B cell (primary cell): ENCODE data around the gene SMYD2. TPM values are rescaled to one million over a fixed set of nuclear protein-coding genes. Genes with fewer than 3 reads are reported as not detected.

Experiments used
- ATAC-seq: fragments of 200-7000 bp; cut with Tn5 transposase; one replicate; pipeline ENCODE4 v1.10.0; 2021; ENCODE audit warnings: low read depth, mild to moderate bottlenecking, moderate number of reproducible peaks, moderate library complexity
- CTCF ChIA-PET: fragments of 350-600 bp; sonication (Branson Sonifier 250); formaldehyde crosslinking; loops from one replicate; lab custom pipeline; 2021; ENCODE audit warnings: antibody characterized with exemption, inconsistent platforms; lab: Charles Lee
- POLR2A ChIA-PET: fragments of 350-600 bp; sonication (Branson Sonifier 250); formaldehyde crosslinking; loops from one replicate; lab custom pipeline; 2021; ENCODE audit warnings: antibody characterized with exemption; lab: Charles Lee
- DNase-seq: peaks from one replicate; pipeline ENCODE4 v3.0.0; 2013
- H2AFZ ChIP-seq: 2 replicates; pipeline ENCODE4 v1.6.1; 2012; ENCODE audit warnings: mild to moderate bottlenecking, low read depth, low read length; ENCODE audit not compliant: insufficient read depth, poor library complexity, severe bottlenecking
- H3K27ac ChIP-seq, 2 donors: 1 replicate in 1 of 2; 2 replicates in 1 of 2; pipeline ENCODE4 v1.5.1; 2012 to 2013; ENCODE audit warnings: low read length in 2 of 2, mild to moderate bottlenecking in 2 of 2, moderate library complexity in 1 of 2
- H3K27me3 ChIP-seq, 4 experiments: fragments of 200-600 bp in 1 of 4; sonication (generic) in 1 of 4; replicated peaks in 1 of 4; 1 replicate in 2 of 4; 2 replicates in 2 of 4; pipeline versions ENCODE4 v1.6.1 to v1.7.0; 2013 to 2016; ENCODE audit warnings: low read length in 3 of 4, mild to moderate bottlenecking in 2 of 4, mixed read lengths in 1 of 4, moderate library complexity in 1 of 4; ENCODE audit not compliant: insufficient read depth in 4 of 4, control insufficient read depth in 3 of 4; ENCODE audit errors: control extremely low read depth in 1 of 4
- H3K36me3 ChIP-seq, 2 experiments: replicated peaks in 1 of 2; 1 replicate in 1 of 2; 2 replicates in 1 of 2; pipeline versions ENCODE4 v1.6.1 to v1.7.1; 2013; ENCODE audit warnings: low read length in 1 of 2; ENCODE audit not compliant: insufficient read depth in 2 of 2, control insufficient read depth in 1 of 2; ENCODE audit errors: control extremely low read depth in 1 of 2, extremely low read depth in 1 of 2
- H3K4me1 ChIP-seq, 2 donors: fragments of 200-600 bp in 1 of 2; sonication (generic) in 1 of 2; 1 replicate in 1 of 2; 2 replicates in 1 of 2; pipeline versions ENCODE4 v1.5.1 to v1.6.1; 2013 to 2017; ENCODE audit warnings: low read length in 2 of 2; ENCODE audit not compliant: control insufficient read depth in 2 of 2, insufficient read depth in 2 of 2
- H3K4me2 ChIP-seq: replicated peaks from 2 replicates; pipeline ENCODE3; 2012; ENCODE audit warnings: mild to moderate bottlenecking, low read depth, low read length; ENCODE audit not compliant: poor library complexity, severe bottlenecking
- H3K4me3 ChIP-seq, 5 experiments: fragments of 200-600 bp in 1 of 5; sonication (generic) in 1 of 5; 1 replicate in 3 of 5; 2 replicates in 2 of 5; pipeline versions ENCODE4 v1.5.1 to v1.7.0; 2011 to 2016; ENCODE audit warnings: low read length in 4 of 5, mild to moderate bottlenecking in 4 of 5, low read depth in 2 of 5, control low read depth in 1 of 5, moderate library complexity in 1 of 5; ENCODE audit not compliant: insufficient read depth in 1 of 5; ENCODE audit errors: control extremely low read depth in 1 of 5, extremely low read depth in 1 of 5
- H3K79me2 ChIP-seq: fragments of 200-600 bp; sonication (generic); one replicate; pipeline ENCODE4 v1.6.0; 2016; ENCODE audit warnings: low read length; ENCODE audit not compliant: control insufficient read depth, insufficient read depth
- H3K9ac ChIP-seq: fragments of 200-600 bp; sonication (generic); 2 replicates; pipeline ENCODE4 v1.6.1; 2017; ENCODE audit warnings: mild to moderate bottlenecking, low read length, moderate library complexity
- H3K9me3 ChIP-seq, 3 donors: one replicate each; pipeline versions ENCODE4 v1.6.1 to v1.7.1; 2013; ENCODE audit warnings: low read length in 2 of 3; ENCODE audit not compliant: control insufficient read depth in 2 of 3, insufficient read depth in 1 of 3; ENCODE audit errors: control extremely low read depth in 1 of 3
- H4K20me1 ChIP-seq: 2 replicates; pipeline ENCODE4 v1.6.0; 2012; ENCODE audit warnings: mild to moderate bottlenecking, low read length; ENCODE audit not compliant: insufficient read depth, control insufficient read depth, poor library complexity, severe bottlenecking
- H3K27ac Mint-ChIP-seq: one replicate; pipeline ENCODE4 v1.8.0; 2021; ENCODE audit warnings: mixed read lengths
- H3K27me3 Mint-ChIP-seq: one replicate; pipeline ENCODE4 v1.8.0; 2021; ENCODE audit warnings: mixed read lengths
- H3K4me1 Mint-ChIP-seq: one replicate; pipeline ENCODE4 v1.8.0; 2021; ENCODE audit warnings: mixed read lengths
- H3K4me3 Mint-ChIP-seq: one replicate; pipeline ENCODE4 v1.8.0; 2021; ENCODE audit warnings: mixed read lengths
- H3K9me3 Mint-ChIP-seq: one replicate; pipeline ENCODE4 v1.8.0; 2022; ENCODE audit warnings: mixed read lengths; ENCODE audit not compliant: insufficient read depth
- EZH2 ChIP-seq: IDR thresholded peaks from 2 replicates; pipeline ENCODE4 v1.6.1; 2012; ENCODE audit warnings: borderline replicate concordance, low read depth, mild to moderate bottlenecking, moderate library complexity, low read length; ENCODE audit not compliant: insufficient read depth, poor library complexity, severe bottlenecking
- WGBS: methylation state at CpG from one replicate; pipeline ENCODE4 v1.1.5; 2013; ENCODE audit warnings: missing lambda C conversion rate; ENCODE audit not compliant: insufficient coverage; 5-methylcytosine and 5-hydroxymethylcytosine counted together
- intact Hi-C: fragments of 100-400 bp; cut with micrococcal nuclease; formaldehyde crosslinking; loops from one replicate; pipeline ENCODE4 v1.10.0; 2022
- polyA plus RNA-seq: library from polyadenylated mRNA; depleted of rRNA; stranded (reverse); fragments of >200 nt; gene quantifications from 2 replicates; pipeline ENCODE4 v1.2.3, GENCODE V29; 2012
- total RNA-seq, 2 donors: library from RNA; stranded (reverse); fragments of 120-200 nt in 1 of 2; gene quantifications; 1 replicate in 1 of 2; 2 replicates in 1 of 2; pipeline versions ENCODE4 v1.2.3 to v1.2.4, GENCODE V29; 2013 to 2022
- TF ChIP-seq, protein P1 (sequence below): fragments of 200-600 bp; IDR thresholded peaks from one replicate; pipeline ENCODE4 v1.8.0; 2022; ENCODE audit warnings: antibody characterized with exemption, mild to moderate bottlenecking

Gene SMYD2
- total and polyA plus RNA-seq, 2 donors (not counting 1 experiment from before 2014, with no cell fraction given), result 21.2 to 29.1 TPM

GRCh38 chr1:214341932-214342331 is 61.0 kb downstream of the SMYD2 start:
- Histone ChIP-seq H3K9me3 (peaks cover 0 to 3% (median 0%) of the 10 kb centered on the region in 3 donors), H3K9ac (no peak overlapping the region), H3K4me1 (no peaks in the 10 kb centered on the region), H3K79me2 (no peaks in the 10 kb centered on the region), H3K36me3 (peaks cover 0 to 4% of the 10 kb centered on the region in 2 experiments), H3K27ac (no peak overlapping the region), H3K27me3 (no peaks in the 10 kb centered on the region), H2AFZ (no peak overlapping the region), H3K4me2 (no peak overlapping the region), H4K20me1 (no peaks in the 10 kb centered on the region), H3K4me3 (no peak overlapping the region)
- TF ChIP-seq, protein P1, sequence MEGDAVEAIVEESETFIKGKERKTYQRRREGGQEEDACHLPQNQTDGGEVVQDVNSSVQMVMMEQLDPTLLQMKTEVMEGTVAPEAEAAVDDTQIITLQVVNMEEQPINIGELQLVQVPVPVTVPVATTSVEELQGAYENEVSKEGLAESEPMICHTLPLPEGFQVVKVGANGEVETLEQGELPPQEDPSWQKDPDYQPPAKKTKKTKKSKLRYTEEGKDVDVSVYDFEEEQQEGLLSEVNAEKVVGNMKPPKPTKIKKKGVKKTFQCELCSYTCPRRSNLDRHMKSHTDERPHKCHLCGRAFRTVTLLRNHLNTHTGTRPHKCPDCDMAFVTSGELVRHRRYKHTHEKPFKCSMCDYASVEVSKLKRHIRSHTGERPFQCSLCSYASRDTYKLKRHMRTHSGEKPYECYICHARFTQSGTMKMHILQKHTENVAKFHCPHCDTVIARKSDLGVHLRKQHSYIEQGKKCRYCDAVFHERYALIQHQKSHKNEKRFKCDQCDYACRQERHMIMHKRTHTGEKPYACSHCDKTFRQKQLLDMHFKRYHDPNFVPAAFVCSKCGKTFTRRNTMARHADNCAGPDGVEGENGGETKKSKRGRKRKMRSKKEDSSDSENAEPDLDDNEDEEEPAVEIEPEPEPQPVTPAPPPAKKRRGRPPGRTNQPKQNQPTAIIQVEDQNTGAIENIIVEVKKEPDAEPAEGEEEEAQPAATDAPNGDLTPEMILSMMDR, result no peak
- TF ChIP-seq EZH2, result no peak
- intact Hi-C loops, result no loop called here
- DNase-seq, result no peak
- Mint-ChIP-seq H3K27ac (no peak overlapping the region), H3K9me3 (peaks cover 6% of the 10 kb centered on the region), H3K4me1 (no peaks in the 10 kb centered on the region), H3K27me3 (no peaks in the 10 kb centered on the region), H3K4me3 (no peak overlapping the region)
- 100% methylated on average over 1 of the region's 3 CpGs for WGBS
- POLR2A ChIA-PET, result no interaction called here
- no peak for ATAC-seq
- CTCF ChIA-PET, result interaction anchor here (1.0 to 4.8 kb wide), 2 partner anchors 11 to 80 kb away, joined by 4 to 35 read pairs; no protein-coding TSS in a partner anchor

DNA sequence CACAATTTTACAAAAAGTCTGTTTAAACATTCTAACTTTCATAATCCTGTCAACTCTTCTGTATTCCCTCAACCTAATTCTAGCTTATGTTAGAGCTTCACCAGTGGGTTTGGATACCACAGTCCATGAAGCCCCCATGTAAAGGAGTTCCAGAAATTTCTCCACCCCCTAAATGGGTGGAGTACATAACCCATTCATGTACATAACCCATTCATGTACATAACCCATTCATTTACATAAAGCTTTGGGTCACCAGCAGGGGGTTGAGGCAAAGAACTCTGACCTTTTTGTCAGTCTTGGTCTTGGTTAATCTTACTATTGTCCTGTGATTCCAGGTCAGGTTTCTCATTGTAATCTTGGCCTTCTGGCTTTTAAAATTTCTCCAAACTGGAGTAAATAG is 61.6 kb downstream of the SMYD2 start:
- TF ChIP-seq, protein P1, result no peak
- no peak for TF ChIP-seq EZH2
- Histone ChIP-seq H3K4me3 (no peak overlapping the region), H3K9ac (no peak overlapping the region), H2AFZ (no peak overlapping the region), H4K20me1 (no peaks in the 10 kb centered on the region), H3K4me1 (no peaks in the 10 kb centered on the region), H3K27ac (no peak overlapping the region), H3K36me3 (peaks cover 0 to 3% of the 10 kb centered on the region in 2 experiments), H3K79me2 (no peaks in the 10 kb centered on the region), H3K4me2 (no peak overlapping the region), H3K27me3 (no peaks in the 10 kb centered on the region), H3K9me3 (peaks cover 0 to 3% (median 0%) of the 10 kb centered on the region in 3 donors)
- ChIA-PET POLR2A (no interaction called here), CTCF (interaction anchor here (1.0 to 4.8 kb wide), 2 partner anchors 12 to 81 kb away, joined by 4 to 35 read pairs; no protein-coding TSS in a partner anchor)
- intact Hi-C loops, result no loop called here
- Mint-ChIP-seq H3K27me3 (no peaks in the 10 kb centered on the region), H3K27ac (no peak overlapping the region), H3K4me1 (no peaks in the 10 kb centered on the region), H3K4me3 (no peak overlapping the region), H3K9me3 (peaks cover 6% of the 10 kb centered on the region)
- no peak for ATAC-seq
- DNase-seq, result no peak
